Aorta (tissue), 5 donors: ENCODE data around the gene DICER1. TPM values are rescaled to one million over a fixed set of nuclear protein-coding genes. Genes with fewer than 3 reads are reported as not detected.
"Not testable (repeated sequence)": the region's sequence is repeated elsewhere in the genome, so short reads cannot be mapped to it uniquely, and the experiment has no call there.

ENCODE experiments used
- ATAC-seq: fragments of 200-7000 bp; cut with Tn5 transposase; one replicate; pipeline ENCODE4 v1.9.1; 2022; ENCODE audit warnings: moderate library complexity; ENCODE audit not compliant: low FRiP score
- DNase-seq, 2 donors: peaks; one replicate each; pipeline ENCODE4 v3.0.0-alpha.2; 2020
- H3K27ac ChIP-seq, 2 donors: one replicate each; pipeline ENCODE4 v1.5.1; 2013; ENCODE audit warnings: low read length in 2 of 2, mild to moderate bottlenecking in 2 of 2, moderate library complexity in 2 of 2, control low read depth in 1 of 2, inconsistent platforms in 1 of 2, low read depth in 1 of 2
- H3K27me3 ChIP-seq, 2 donors: one replicate each; pipeline ENCODE4 v1.6.1; 2013; ENCODE audit warnings: control low read depth in 1 of 2, low read length in 1 of 2, mild to moderate bottlenecking in 1 of 2, moderate library complexity in 1 of 2; ENCODE audit not compliant: insufficient read depth in 2 of 2, control insufficient read depth in 1 of 2
- H3K36me3 ChIP-seq, 2 donors: one replicate each; pipeline ENCODE4 v1.6.1; 2013; ENCODE audit warnings: control low read depth in 1 of 2, low read length in 1 of 2, mild to moderate bottlenecking in 1 of 2; ENCODE audit not compliant: insufficient read depth in 2 of 2, control insufficient read depth in 1 of 2
- H3K4me1 ChIP-seq, 2 donors: one replicate each; pipeline ENCODE4 v1.6.1; 2013; ENCODE audit warnings: low read length in 2 of 2, control low read depth in 1 of 2, mild to moderate bottlenecking in 1 of 2, moderate library complexity in 1 of 2; ENCODE audit not compliant: insufficient read depth in 2 of 2, control insufficient read depth in 1 of 2
- H3K4me3 ChIP-seq, 2 donors: one replicate each; pipeline ENCODE4 v1.5.1; 2013; ENCODE audit warnings: low read length in 2 of 2, control low read depth in 1 of 2, mild to moderate bottlenecking in 1 of 2
- H3K9me3 ChIP-seq: one replicate; pipeline ENCODE4 v1.6.1; 2013; ENCODE audit warnings: mild to moderate bottlenecking, low read length; ENCODE audit not compliant: control insufficient read depth
- WGBS, 2 donors: extraction: QIAGEN DNeasy Blood & Tissue Kit; methylation state at CpG; one replicate each; pipeline ENCODE4 v1.1.7; 2013; 5-methylcytosine and 5-hydroxymethylcytosine counted together
- intact Hi-C, 2 donors: fragments of 100-400 bp; cut with DNase I; formaldehyde crosslinking; loops; one replicate each; pipeline versions ENCODE4 v1.14.2 to v1.15.0; 2022
- polyA plus RNA-seq, 2 donors: library from polyadenylated mRNA; stranded (reverse); fragments of 200-250 nt; gene quantifications; one replicate each; pipeline ENCODE4 v1.2.3, GENCODE V29; 2013
- total RNA-seq, 2 donors: library from RNA; stranded (reverse); fragmentation: NEBNext Ultra II Directional; extraction: Animal tissue kit (Norgen Biotek cat#: 25700); gene quantifications; one replicate each; pipeline ENCODE4 v1.2.1, GENCODE V29; 2021
- donor health status: healthy with polysubstance abuse.
- donor health status: Bipolar disorder and iron deficiency.
- donor health status: DM: no; HTN: no; CAD: no.
- donor health status: DM: no; HTN: no; CAD: no.
- donor health status: DM: yes; HTN: yes; CAD: no.

The DICER1 gene
- total and polyA plus RNA-seq, 4 donors, result 6.4 to 73.6 (median 36.1) TPM

- no peak overlapping the region for H3K27ac ChIP-seq
- DNase-seq (no peak), ATAC-seq (no peak)
- H3K4me1 ChIP-seq, result no peaks in the 10 kb centered on the region
- intact Hi-C loops, result no loop called here
- no peaks in the 10 kb centered on the region for H3K27me3 ChIP-seq
- H3K4me3 ChIP-seq, result no peak overlapping the region
- no peaks in the 10 kb centered on the region for H3K9me3 ChIP-seq
- 87 to 93% methylated on average over 8 of the region's 8 CpGs for WGBS, 2 donors
- no peaks in the 10 kb centered on the region for H3K36me3 ChIP-seq
Measured at GRCh38 chr14:95180966-95181741, 23.8 kb upstream of the DICER1 start.

DNA sequence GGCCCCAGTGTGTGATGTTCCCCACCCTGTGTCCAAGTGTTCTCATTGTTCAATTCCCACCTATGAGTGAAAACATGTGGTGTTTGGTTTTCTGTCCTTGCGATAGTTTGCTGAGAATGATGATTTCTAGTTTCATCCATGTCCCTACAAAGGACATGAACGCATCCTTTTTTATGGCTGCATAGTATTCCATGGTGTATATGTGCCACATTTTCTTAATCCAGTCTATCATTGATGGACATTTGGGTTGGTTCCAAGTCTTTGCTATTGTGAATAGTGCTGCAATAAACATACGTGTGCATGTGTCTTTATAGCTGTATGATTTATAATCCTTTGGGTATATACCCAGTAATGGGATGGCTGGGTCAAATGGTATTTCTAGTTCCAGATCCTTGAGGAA, 18.3 kb upstream of the DICER1 start:
- intact Hi-C loops, H3K27ac ChIP-seq, H3K4me3 ChIP-seq, DNase-seq, H3K36me3 ChIP-seq, H3K4me1 ChIP-seq, H3K27me3 ChIP-seq, H3K9me3 ChIP-seq, ATAC-seq: not testable (repeated sequence)
- WGBS, 2 donors, result 93 to 95% methylated on average over 3 of the region's 3 CpGs

DNA sequence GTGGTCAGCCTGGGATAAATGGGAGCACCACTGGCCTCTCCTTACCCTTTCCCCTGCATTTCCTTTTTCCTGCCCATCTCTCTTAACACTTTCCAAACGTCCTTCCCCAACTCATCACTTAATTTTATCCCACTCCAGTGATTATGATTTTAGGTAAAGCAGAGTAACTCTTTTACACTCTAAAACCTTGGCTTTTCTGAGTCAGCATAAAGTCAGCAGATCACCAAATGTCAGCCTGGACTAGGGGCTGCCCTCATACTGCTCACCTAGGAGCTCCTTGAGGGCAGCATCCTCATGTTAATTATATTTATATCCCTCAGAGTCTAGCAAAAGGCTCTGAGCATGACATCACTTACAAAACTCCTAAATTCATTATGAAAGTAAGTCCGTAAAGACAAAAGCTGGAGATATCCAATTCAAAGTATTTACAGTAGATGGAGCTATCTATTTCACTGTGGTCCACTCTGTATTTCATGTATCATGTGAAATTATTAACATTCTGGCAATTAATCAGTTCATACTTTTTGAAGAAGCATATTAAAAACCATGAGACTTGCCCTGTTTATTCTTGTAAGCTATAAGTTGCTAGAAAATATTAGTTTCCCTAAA, 17.0 kb upstream of the DICER1 start:
- no peak for ATAC-seq
- WGBS, 2 donors, result 34 to 42% methylated on average over 2 of the region's 2 CpGs

DNA sequence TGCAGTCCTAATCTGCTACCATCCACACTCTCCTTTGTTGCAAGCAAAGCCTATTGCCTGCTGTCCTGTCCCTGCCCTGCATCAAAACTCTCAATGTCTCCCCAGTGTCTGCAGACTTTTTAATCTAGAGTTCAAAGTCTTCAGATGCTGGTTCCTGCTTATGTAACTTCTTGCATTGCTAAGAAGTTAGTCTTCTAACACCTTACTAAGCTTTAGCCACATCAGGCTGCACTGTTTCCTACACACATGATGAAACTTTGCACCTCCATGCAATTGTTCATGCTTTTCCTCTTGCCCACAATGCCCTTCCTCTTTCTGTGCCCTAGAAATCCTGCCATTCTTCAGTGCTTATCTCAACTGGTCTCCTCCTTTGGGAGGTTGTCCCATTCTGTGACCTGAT, 16.2 kb upstream of the DICER1 start:
- Histone ChIP-seq H3K4me3 (no peak overlapping the region), H3K4me1 (no peaks in the 10 kb centered on the region), H3K27me3 (no peaks in the 10 kb centered on the region), H3K9me3 (no peaks in the 10 kb centered on the region), H3K27ac (no peak overlapping the region), H3K36me3 (no peaks in the 10 kb centered on the region)
- intact Hi-C loops, result no loop called here
- ATAC-seq, result no peak
- DNase-seq, result no peak

More for the DNA sequence above, 17.0 kb upstream of the DICER1 start:
- Histone ChIP-seq H3K4me1 (no peaks in the 10 kb centered on the region), H3K4me3 (no peak overlapping the region), H3K27me3 (no peaks in the 10 kb centered on the region), H3K27ac (no peak overlapping the region), H3K9me3 (no peaks in the 10 kb centered on the region), H3K36me3 (no peaks in the 10 kb centered on the region)
- no peak for DNase-seq
- intact Hi-C loops, result no loop called here

DNA sequence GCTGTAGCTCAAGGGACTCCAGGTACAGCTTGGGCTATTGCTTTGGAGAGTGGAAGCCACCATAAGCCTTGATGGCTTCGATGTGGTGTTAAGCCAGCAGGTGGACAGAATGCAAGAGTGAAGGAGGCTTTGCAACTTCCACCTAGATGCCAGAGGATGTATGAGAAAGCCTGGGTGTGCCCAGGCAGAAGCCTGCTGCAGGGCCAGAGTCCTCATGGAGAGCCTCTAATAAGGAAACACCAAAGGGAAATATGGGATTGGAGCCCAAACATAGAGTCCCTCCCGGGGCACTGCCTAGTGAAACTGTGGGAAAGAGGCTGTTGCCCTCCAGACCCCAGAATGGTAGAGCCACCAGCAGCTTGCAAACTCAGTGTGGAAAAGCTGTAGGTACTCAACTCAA, 9.8 kb upstream of the DICER1 start:
- WGBS, 2 donors, result 89 to 91% methylated on average over 2 of the region's 2 CpGs
- ATAC-seq (no peak), DNase-seq (no peak)
- H3K4me1 ChIP-seq, result no peaks in the 10 kb centered on the region
- H3K9me3 ChIP-seq, result no peaks in the 10 kb centered on the region
- H3K4me3 ChIP-seq, result no peak overlapping the region
- H3K27ac ChIP-seq, result no peak overlapping the region
- H3K27me3 ChIP-seq, result no peaks in the 10 kb centered on the region
- H3K36me3 ChIP-seq, result no peaks in the 10 kb centered on the region
- intact Hi-C loops, result no loop called here

DNA sequence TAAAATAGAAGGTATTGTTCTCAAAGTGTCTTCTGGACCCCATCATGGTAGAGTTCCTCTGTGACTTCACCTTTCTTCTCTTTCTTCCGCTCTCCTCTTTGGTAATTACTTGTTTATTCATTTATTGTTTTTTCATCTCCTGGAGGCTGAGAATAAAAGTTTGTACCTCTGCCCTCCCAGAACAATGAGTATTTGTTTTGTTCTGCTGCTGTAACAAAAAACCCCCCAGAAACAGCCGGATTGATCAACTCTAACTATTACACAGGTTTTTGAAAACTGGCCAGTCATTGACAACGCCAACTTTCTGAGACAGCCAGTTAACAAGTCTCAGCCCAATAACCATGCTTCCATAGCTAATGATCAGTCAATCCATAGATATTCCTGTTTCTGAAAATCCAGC, 8.2 kb upstream of the DICER1 start:
- no peaks in the 10 kb centered on the region for H3K9me3 ChIP-seq
- intact Hi-C loops, result no loop called here
- ATAC-seq (no peak), DNase-seq (no peak)
- H3K4me3 ChIP-seq, result no peak overlapping the region
- no peaks in the 10 kb centered on the region for H3K4me1 ChIP-seq
- no peak overlapping the region for H3K27ac ChIP-seq
- no peaks in the 10 kb centered on the region for H3K36me3 ChIP-seq
- no peaks in the 10 kb centered on the region for H3K27me3 ChIP-seq
- 94 to 98% methylated on average over 3 of the region's 3 CpGs for WGBS, 2 donors

- 97 to 98% methylated on average over 1 of the region's 1 CpG for WGBS, 2 donors
- DNase-seq, result no peak
- no peaks in the 10 kb centered on the region for H3K4me1 ChIP-seq
- no peak overlapping the region for H3K4me3 ChIP-seq
- intact Hi-C loops, result no loop called here
- no peaks in the 10 kb centered on the region for H3K9me3 ChIP-seq
- H3K36me3 ChIP-seq, result no peaks in the 10 kb centered on the region
- no peak overlapping the region for H3K27ac ChIP-seq
- no peaks in the 10 kb centered on the region for H3K27me3 ChIP-seq
- ATAC-seq, result no peak
Measured at GRCh38 chr14:95164506-95164905, 7.2 kb upstream of the DICER1 start.

DNA sequence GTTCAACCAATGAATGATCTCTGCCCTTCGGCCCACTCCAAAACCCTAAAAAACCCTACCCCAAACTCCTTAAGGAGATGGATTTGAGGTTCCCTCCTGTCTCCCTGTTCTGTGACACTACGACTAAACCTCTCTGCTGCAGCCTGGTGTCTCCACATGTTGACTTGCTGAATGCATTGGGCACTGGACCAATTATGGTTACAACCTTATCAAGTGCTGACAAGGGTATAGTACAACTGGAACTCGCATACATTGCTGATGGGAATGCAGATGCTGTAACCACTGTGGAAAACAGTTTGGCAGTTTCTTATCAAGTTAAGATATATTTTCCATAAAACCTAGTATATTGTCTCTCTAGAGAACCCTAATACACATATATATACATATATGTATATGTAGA, 6.3 kb upstream of the DICER1 start:
- DNase-seq (no peak), ATAC-seq (no peak)
- H3K27ac ChIP-seq, result no peak overlapping the region
- WGBS, 2 donors, result 78 to 79% methylated on average over 3 of the region's 3 CpGs
- no peaks in the 10 kb centered on the region for H3K27me3 ChIP-seq
- H3K4me1 ChIP-seq, result no peaks in the 10 kb centered on the region
- H3K4me3 ChIP-seq, result no peak overlapping the region
- no peaks in the 10 kb centered on the region for H3K9me3 ChIP-seq
- no peaks in the 10 kb centered on the region for H3K36me3 ChIP-seq
- intact Hi-C loops, result no loop called here

GRCh38 chr14:95163132-95163531, 5.8 kb upstream of the DICER1 start:
- no peak overlapping the region for H3K4me3 ChIP-seq
- no peak overlapping the region for H3K27ac ChIP-seq
- no peaks in the 10 kb centered on the region for H3K36me3 ChIP-seq
- no peaks in the 10 kb centered on the region for H3K9me3 ChIP-seq
- intact Hi-C loops, result no loop called here
- DNase-seq (no peak), ATAC-seq (no peak)
- WGBS, 2 donors, result 82 to 89% methylated on average over 2 of the region's 2 CpGs
- no peaks in the 10 kb centered on the region for H3K27me3 ChIP-seq
- H3K4me1 ChIP-seq, result no peaks in the 10 kb centered on the region
